ENCODE data around the gene LRRFIP1. TPM values are rescaled to one million over a fixed set of nuclear protein-coding genes. Genes with fewer than 3 reads are reported as not detected.

Gene LRRFIP1
- total and polyA plus RNA-seq, 4 donors, result 79.7 to 194 (median 94.1) TPM

- Histone ChIP-seq H3K4me3 (no peak within 1 kb of the TSS), H3K27ac (ENCODE audit: low read depth in 1 of 2, low read length in 1 of 2) (no peak within 1 kb of the TSS), H3K27me3 (ENCODE audit: control insufficient read depth in 3 of 3, insufficient read depth in 3 of 3, low read length in 2 of 3) (no peaks in the 10 kb centered on the region), H3K9ac (ENCODE audit: insufficient read depth in 1 of 2, low read length in 2 of 2) (no peak within 1 kb of the TSS), H3K36me3 (ENCODE audit: control insufficient read depth in 4 of 4, insufficient read depth in 4 of 4, low read length in 4 of 4) (no peaks in the 10 kb centered on the region), H3K4me1 (ENCODE audit: control insufficient read depth in 5 of 5, insufficient read depth in 5 of 5, low read length in 5 of 5) (no peaks in the 10 kb centered on the region), H3K9me3 (ENCODE audit: control insufficient read depth in 4 of 4, insufficient read depth in 3 of 4, low read length in 3 of 4) (peaks cover 0 to 10% (median 0%) of the 10 kb centered on the region in 4 donors)
- TF ChIP-seq, protein P1, sequence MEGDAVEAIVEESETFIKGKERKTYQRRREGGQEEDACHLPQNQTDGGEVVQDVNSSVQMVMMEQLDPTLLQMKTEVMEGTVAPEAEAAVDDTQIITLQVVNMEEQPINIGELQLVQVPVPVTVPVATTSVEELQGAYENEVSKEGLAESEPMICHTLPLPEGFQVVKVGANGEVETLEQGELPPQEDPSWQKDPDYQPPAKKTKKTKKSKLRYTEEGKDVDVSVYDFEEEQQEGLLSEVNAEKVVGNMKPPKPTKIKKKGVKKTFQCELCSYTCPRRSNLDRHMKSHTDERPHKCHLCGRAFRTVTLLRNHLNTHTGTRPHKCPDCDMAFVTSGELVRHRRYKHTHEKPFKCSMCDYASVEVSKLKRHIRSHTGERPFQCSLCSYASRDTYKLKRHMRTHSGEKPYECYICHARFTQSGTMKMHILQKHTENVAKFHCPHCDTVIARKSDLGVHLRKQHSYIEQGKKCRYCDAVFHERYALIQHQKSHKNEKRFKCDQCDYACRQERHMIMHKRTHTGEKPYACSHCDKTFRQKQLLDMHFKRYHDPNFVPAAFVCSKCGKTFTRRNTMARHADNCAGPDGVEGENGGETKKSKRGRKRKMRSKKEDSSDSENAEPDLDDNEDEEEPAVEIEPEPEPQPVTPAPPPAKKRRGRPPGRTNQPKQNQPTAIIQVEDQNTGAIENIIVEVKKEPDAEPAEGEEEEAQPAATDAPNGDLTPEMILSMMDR (IDR thresholded peaks at IDR 0.05; ENCODE audit: control extremely low read depth, extremely low read depth), result no peak
- DNase-seq (no peak), ATAC-seq (ENCODE audit: insufficient read depth, low FRiP score) (no peak)
- WGBS, 2 donors, result 81 to 92% methylated on average over 84 of the region's 84 CpGs
Measured at GRCh38 chr2:237798236-237799059, 171.1 kb downstream of the LRRFIP1 start, which contains the start of gene RBM44. RBM44 (plus strand) TSS chr2:237798779; CDS start chr2:237813610, 14,831 bp downstream.

DNA sequence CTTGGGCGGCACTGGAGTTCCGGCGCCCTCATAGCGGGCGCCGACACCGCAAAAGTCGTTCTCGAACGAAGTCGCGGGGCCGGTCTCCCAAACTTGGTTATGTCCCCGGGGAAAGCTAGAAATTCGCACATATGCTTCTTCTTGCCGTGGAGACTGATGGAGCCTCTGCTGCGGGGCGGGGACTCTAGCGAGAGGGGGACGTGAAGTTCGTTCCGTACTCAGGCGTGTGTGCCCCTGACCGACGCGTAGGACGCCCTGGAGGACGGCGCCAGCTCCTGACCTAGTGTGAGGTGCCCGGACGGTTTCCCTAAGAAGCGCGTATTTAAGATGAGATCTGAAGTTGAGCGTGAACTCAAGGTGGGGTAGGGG lies 171.7 kb downstream of the LRRFIP1 start:
- no peak for DNase-seq
- Histone ChIP-seq H3K9me3 (ENCODE audit: control insufficient read depth in 4 of 4, insufficient read depth in 3 of 4, low read length in 3 of 4) (peaks cover 0 to 10% (median 0%) of the 10 kb centered on the region in 4 donors), H3K27ac (ENCODE audit: low read depth in 1 of 2, low read length in 1 of 2) (no peak overlapping the region), H3K9ac (ENCODE audit: insufficient read depth in 1 of 2, low read length in 2 of 2) (no peak overlapping the region), H3K4me1 (ENCODE audit: control insufficient read depth in 5 of 5, insufficient read depth in 5 of 5, low read length in 5 of 5) (no peaks in the 10 kb centered on the region), H3K27me3 (ENCODE audit: control insufficient read depth in 3 of 3, insufficient read depth in 3 of 3, low read length in 2 of 3) (no peaks in the 10 kb centered on the region), H3K4me3 (no peak overlapping the region), H3K36me3 (ENCODE audit: control insufficient read depth in 4 of 4, insufficient read depth in 4 of 4, low read length in 4 of 4) (no peaks in the 10 kb centered on the region)
- WGBS, 2 donors, result 91 to 94% methylated on average over 34 of the region's 34 CpGs
- TF ChIP-seq, protein P1 (IDR thresholded peaks at IDR 0.05; ENCODE audit: control extremely low read depth, extremely low read depth), result no peak
- no peak for ATAC-seq (ENCODE audit: insufficient read depth, low FRiP score)

DNA sequence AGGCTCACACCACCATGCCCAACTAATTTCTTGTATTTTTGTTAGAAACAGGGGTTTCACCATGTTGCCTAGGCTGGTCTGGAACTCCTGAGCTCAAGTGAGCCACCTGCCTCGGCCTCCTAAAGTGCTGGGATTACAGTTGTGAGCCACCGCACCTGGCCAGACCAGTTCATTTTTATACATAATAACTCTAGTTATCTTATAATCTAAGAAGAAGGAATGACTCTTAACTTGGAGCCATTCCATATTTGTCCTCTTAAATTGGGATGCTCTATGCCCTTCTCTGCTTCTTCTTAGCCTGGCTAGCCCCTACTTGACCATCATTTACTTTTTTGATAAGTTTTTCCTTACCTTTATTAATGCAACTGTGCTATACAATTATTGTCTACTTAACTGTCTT lies 174.1 kb downstream of the LRRFIP1 start:
- DNase-seq, result no peak
- Histone ChIP-seq H3K9ac (ENCODE audit: insufficient read depth in 1 of 2, low read length in 2 of 2) (no peak overlapping the region), H3K4me1 (ENCODE audit: control insufficient read depth in 5 of 5, insufficient read depth in 5 of 5, low read length in 5 of 5) (no peaks in the 10 kb centered on the region), H3K36me3 (ENCODE audit: control insufficient read depth in 4 of 4, insufficient read depth in 4 of 4, low read length in 4 of 4) (no peaks in the 10 kb centered on the region), H3K27ac (ENCODE audit: low read depth in 1 of 2, low read length in 1 of 2) (no peak overlapping the region), H3K4me3 (no peak overlapping the region), H3K27me3 (ENCODE audit: control insufficient read depth in 3 of 3, insufficient read depth in 3 of 3, low read length in 2 of 3) (no peaks in the 10 kb centered on the region), H3K9me3 (ENCODE audit: control insufficient read depth in 4 of 4, insufficient read depth in 3 of 4, low read length in 3 of 4) (peaks cover 0 to 10% (median 0%) of the 10 kb centered on the region in 4 donors)
- TF ChIP-seq, protein P1 (IDR thresholded peaks at IDR 0.05; ENCODE audit: control extremely low read depth, extremely low read depth), result no peak
- WGBS, 2 donors, result 82 to 100% methylated on average over 2 of the region's 2 CpGs
- no peak for ATAC-seq (ENCODE audit: insufficient read depth, low FRiP score)
